Ovary (tissue), 3 donors: ENCODE results near the gene SLC13A2.

Experiments used
- CTCF ChIP-seq, 3 donors: fragments of 450-650 bp in 2 of 3; fragments of 200-600 bp in 1 of 3; IDR thresholded peaks; one replicate each; pipeline versions ENCODE4 v1.5.1 to v1.8.0; 2016 to 2022; ENCODE audit warnings: antibody characterized with exemption in 3 of 3, mild to moderate bottlenecking in 1 of 3
- EP300 ChIP-seq: sonication (generic); formaldehyde crosslinking; IDR thresholded peaks from one replicate; pipeline ENCODE4 v1.6.1; 2017; ENCODE audit warnings: antibody characterized with exemption
- POLR2A ChIP-seq: fragments of 450-650 bp; IDR thresholded peaks from one replicate; pipeline ENCODE4 v1.6.1; 2017; ENCODE audit warnings: antibody characterized with exemption, mild to moderate bottlenecking, moderate library complexity
- donor health status: DM: no; HTN: no; CAD: no.

- no peak for TF ChIP-seq EP300
- TF ChIP-seq CTCF (IDR thresholded peaks at IDR 0.05): no peak
- no peak for TF ChIP-seq POLR2A
Measured at GRCh38 chr17:28523186-28523585, 49.7 kb downstream of the SLC13A2 start.
